Peyer's patch (tissue), 4 donors: ENCODE data around the gene CHCHD3.

Experiments used
- CTCF ChIP-seq, 6 experiments: fragments of 450-650 bp in 4 of 6; fragments of 200-600 bp in 2 of 6; sonication (generic) in 1 of 6; IDR thresholded peaks; one replicate each; pipeline ENCODE4 v1.5.1; 2017 to 2019; ENCODE audit warnings: antibody characterized with exemption in 6 of 6, mild to moderate bottlenecking in 3 of 6, moderate library complexity in 1 of 6
- POLR2A ChIP-seq, 2 donors: fragments of 450-650 bp; IDR thresholded peaks; one replicate each; pipeline ENCODE4 v1.5.1; 2017; ENCODE audit warnings: antibody characterized with exemption in 2 of 2, mild to moderate bottlenecking in 2 of 2, moderate library complexity in 2 of 2

- TF ChIP-seq CTCF (IDR thresholded peaks at IDR 0.05) (no peak), POLR2A (IDR thresholded peaks at IDR 0.05) (no peak)
Measured at GRCh38 chr7:132866144-132866531, 215.8 kb downstream of the CHCHD3 start.
